Lung (tissue), 12 donors: Measurements from ENCODE around the gene COL4A1. TPM values are rescaled to one million over a fixed set of nuclear protein-coding genes. Genes with fewer than 3 reads are reported as not detected.

Experiments used
- ATAC-seq: fragments of 200-7000 bp; cut with Tn5 transposase; one replicate; pipeline ENCODE4 v1.9.1; 2020; ENCODE audit warnings: moderate number of reproducible peaks; ENCODE audit not compliant: insufficient read depth, low FRiP score
- DNase-seq, 3 donors: peaks; one replicate each; pipeline ENCODE4 v3.0.0-alpha.2; 2013 to 2017
- H3K27ac ChIP-seq, 2 donors: one replicate each; pipeline ENCODE4 v1.5.1; 2013; ENCODE audit warnings: mild to moderate bottlenecking in 2 of 2, moderate library complexity in 2 of 2, control low read depth in 1 of 2, inconsistent platforms in 1 of 2, low read depth in 1 of 2, low read length in 1 of 2
- H3K27me3 ChIP-seq, 3 donors: one replicate each; pipeline ENCODE4 v1.5.1; 2013; ENCODE audit warnings: low read length in 2 of 3; ENCODE audit not compliant: control insufficient read depth in 3 of 3, insufficient read depth in 3 of 3
- H3K36me3 ChIP-seq, 4 donors: one replicate each; pipeline ENCODE4 v1.5.1; 2013; ENCODE audit warnings: low read length in 4 of 4, mild to moderate bottlenecking in 1 of 4, moderate library complexity in 1 of 4; ENCODE audit not compliant: control insufficient read depth in 4 of 4, insufficient read depth in 4 of 4
- H3K4me1 ChIP-seq, 5 donors: one replicate each; pipeline ENCODE4 v1.5.1; 2013; ENCODE audit warnings: low read length in 5 of 5, mild to moderate bottlenecking in 2 of 5, moderate library complexity in 1 of 5; ENCODE audit not compliant: control insufficient read depth in 5 of 5, insufficient read depth in 5 of 5
- H3K4me3 ChIP-seq: one replicate; pipeline ENCODE4 v1.5.1; 2013; ENCODE audit warnings: mild to moderate bottlenecking, control low read depth, moderate library complexity
- H3K9ac ChIP-seq, 2 donors: one replicate each; pipeline ENCODE4 v1.5.1; 2013; ENCODE audit warnings: low read length in 2 of 2, control low read depth in 1 of 2; ENCODE audit not compliant: insufficient read depth in 1 of 2
- H3K9me3 ChIP-seq, 4 donors: one replicate each; pipeline ENCODE4 v1.5.1; 2013; ENCODE audit warnings: low read length in 3 of 4, mild to moderate bottlenecking in 1 of 4, moderate library complexity in 1 of 4; ENCODE audit not compliant: control insufficient read depth in 4 of 4, insufficient read depth in 3 of 4
- WGBS, 2 donors: extraction: QIAGEN DNeasy Blood & Tissue Kit; methylation state at CpG; one replicate each; pipeline ENCODE4 v1.1.7; 2013; 5-methylcytosine and 5-hydroxymethylcytosine counted together
- polyA plus RNA-seq, 2 donors: library from polyadenylated mRNA; stranded (reverse); fragments of 200-250 nt; gene quantifications; one replicate each; pipeline ENCODE4 v1.2.1, GENCODE V29; 2013
- total RNA-seq, 2 donors: library from RNA; depleted of rRNA in 1 of 2; stranded (reverse); fragments of >200 nt in 1 of 2; gene quantifications; one replicate each; pipeline ENCODE4 v1.2.1, GENCODE V29; 2014 to 2021
- TF ChIP-seq, protein P1 (sequence below): IDR thresholded peaks from 2 replicates; pipeline ENCODE4 v1.5.1; 2012; ENCODE audit warnings: mild to moderate bottlenecking; ENCODE audit errors: control extremely low read depth, extremely low read depth
- donor health status: control.
- donor health status: control.
- donor health status: Bipolar disorder and iron deficiency.
- donor health status: healthy.
- donor health status: DM: yes; HTN: yes; CAD: no.

The COL4A1 gene
- total and polyA plus RNA-seq, 4 donors, result 114 to 1,051 (median 318) TPM

DNA sequence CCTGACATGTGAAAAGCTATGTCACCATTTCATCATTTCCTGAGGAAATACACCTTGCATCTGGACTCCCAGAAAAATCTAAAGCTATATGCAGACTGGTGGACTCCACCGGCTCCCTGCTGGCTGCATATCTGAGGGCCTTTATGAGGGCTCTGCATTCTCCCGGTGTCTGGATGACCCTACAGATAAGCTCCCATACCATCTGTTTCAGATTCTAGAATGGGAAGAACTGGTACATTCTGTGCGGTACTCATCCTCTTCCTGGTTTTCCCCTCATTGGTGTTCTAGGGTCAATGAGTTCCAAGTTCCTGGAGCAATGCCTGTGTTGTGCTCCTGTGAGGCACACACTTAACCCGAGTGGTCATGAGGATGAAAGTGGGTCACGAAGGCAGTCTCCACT, 60.4 kb downstream of the COL4A1 start:
- TF ChIP-seq, protein P1, sequence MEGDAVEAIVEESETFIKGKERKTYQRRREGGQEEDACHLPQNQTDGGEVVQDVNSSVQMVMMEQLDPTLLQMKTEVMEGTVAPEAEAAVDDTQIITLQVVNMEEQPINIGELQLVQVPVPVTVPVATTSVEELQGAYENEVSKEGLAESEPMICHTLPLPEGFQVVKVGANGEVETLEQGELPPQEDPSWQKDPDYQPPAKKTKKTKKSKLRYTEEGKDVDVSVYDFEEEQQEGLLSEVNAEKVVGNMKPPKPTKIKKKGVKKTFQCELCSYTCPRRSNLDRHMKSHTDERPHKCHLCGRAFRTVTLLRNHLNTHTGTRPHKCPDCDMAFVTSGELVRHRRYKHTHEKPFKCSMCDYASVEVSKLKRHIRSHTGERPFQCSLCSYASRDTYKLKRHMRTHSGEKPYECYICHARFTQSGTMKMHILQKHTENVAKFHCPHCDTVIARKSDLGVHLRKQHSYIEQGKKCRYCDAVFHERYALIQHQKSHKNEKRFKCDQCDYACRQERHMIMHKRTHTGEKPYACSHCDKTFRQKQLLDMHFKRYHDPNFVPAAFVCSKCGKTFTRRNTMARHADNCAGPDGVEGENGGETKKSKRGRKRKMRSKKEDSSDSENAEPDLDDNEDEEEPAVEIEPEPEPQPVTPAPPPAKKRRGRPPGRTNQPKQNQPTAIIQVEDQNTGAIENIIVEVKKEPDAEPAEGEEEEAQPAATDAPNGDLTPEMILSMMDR, result no peak
- Histone ChIP-seq H3K4me3 (no peak overlapping the region), H3K27me3 (no peaks in the 10 kb centered on the region), H3K27ac (peak overlapping the region; percentile 61 to 64), H3K9ac (peak overlapping the region in 1 of 2 donors; percentile 38), H3K4me1 (peaks cover 19 to 42% (median 26%) of the 10 kb centered on the region in 5 donors), H3K9me3 (no peaks in the 10 kb centered on the region), H3K36me3 (peaks cover 0 to 2% (median 0%) of the 10 kb centered on the region in 4 donors)
- WGBS, 2 donors, result 54 to 69% methylated on average over 5 of the region's 5 CpGs
- ATAC-seq, result no peak
- no peak for DNase-seq

- Histone ChIP-seq H3K27ac (peak overlapping the region; percentile 5 to 49), H3K9me3 (no peaks in the 10 kb centered on the region), H3K4me1 (peaks cover 19 to 39% (median 21%) of the 10 kb centered on the region in 5 donors), H3K9ac (no peak overlapping the region), H3K36me3 (peaks cover 0 to 3% (median 0%) of the 10 kb centered on the region in 4 donors), H3K4me3 (no peak overlapping the region), H3K27me3 (no peaks in the 10 kb centered on the region)
- TF ChIP-seq, protein P1, result no peak
- ATAC-seq (no peak), DNase-seq (peak in 1 of 3 donors; percentile 25)
- WGBS, 2 donors, result 80% methylated on average over 7 of the region's 7 CpGs
Measured at GRCh38 chr13:110245416-110245899, 61.5 kb downstream of the COL4A1 start.

DNA sequence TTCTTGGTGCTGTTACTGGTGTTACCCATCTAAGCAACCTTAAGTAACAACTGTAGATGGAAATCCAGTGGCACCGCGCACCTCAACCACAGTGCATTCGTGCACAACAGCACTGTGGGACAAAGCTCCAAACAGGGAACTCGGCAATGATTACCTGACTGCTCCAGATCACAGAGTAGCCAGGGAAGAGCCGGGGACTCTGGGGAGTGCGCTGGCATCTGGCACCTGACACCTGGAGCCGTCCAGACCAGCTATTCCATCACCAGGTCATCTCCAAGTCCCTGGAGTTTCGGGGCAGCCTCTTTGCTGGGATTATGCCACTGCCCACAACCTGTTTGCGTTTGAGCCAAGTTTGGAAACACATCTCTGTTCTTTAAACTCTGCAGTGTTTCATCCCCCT, 62.0 kb downstream of the COL4A1 start:
- Histone ChIP-seq H3K4me1 (peaks cover 17 to 37% (median 24%) of the 10 kb centered on the region in 5 donors), H3K9me3 (no peaks in the 10 kb centered on the region), H3K4me3 (no peak overlapping the region), H3K27me3 (no peaks in the 10 kb centered on the region), H3K9ac (no peak overlapping the region), H3K36me3 (peaks cover 0 to 5% (median 0%) of the 10 kb centered on the region in 4 donors), H3K27ac (no peak overlapping the region)
- TF ChIP-seq, protein P1, result no peak
- ATAC-seq (no peak), DNase-seq (no peak)
- 91 to 92% methylated on average over 9 of the region's 9 CpGs for WGBS, 2 donors
